Lung microvascular endothelial cell (primary cell): Measurements from ENCODE around the gene GPATCH2L. TPM values are rescaled to one million over a fixed set of nuclear protein-coding genes. Genes with fewer than 3 reads are reported as not detected.
A peak's percentile ranks its signal among the peaks of the same experiment; 100 is the strongest.

ENCODE experiments used
- DNase-seq, 2 donors: peaks; one replicate each; pipeline versions ENCODE4 v3.0.0 to v3.0.0-alpha.2; 2010; ENCODE audit warnings: low read depth in 2 of 2
- total RNA-seq: library from RNA; depleted of rRNA; stranded (reverse); fragments of >200 nt; gene quantifications from 2 replicates; pipeline ENCODE4 v1.2.1, GENCODE V29; 2014

GPATCH2L gene
- total RNA-seq, 1 donor from 2014 or later = 32.3 TPM

GRCh38 chr14:76136476-76137110, 15.1 kb upstream of the GPATCH2L start:
- DNase-seq = no peak

GRCh38 chr14:76138119-76138757, 13.5 kb upstream of the GPATCH2L start:
- DNase-seq = no peak

GRCh38 chr14:76138758-76139723, 12.7 kb upstream of the GPATCH2L start:
- no peak for DNase-seq

- DNase-seq = no peak
These were observed 8.1 kb upstream of the GPATCH2L start for GRCh38 chr14:76143642-76144041.

- no peak for DNase-seq
These were observed 4.7 kb upstream of the GPATCH2L start for GRCh38 chr14:76146976-76147375.

GRCh38 chr14:76149196-76149595, 2.5 kb upstream of the GPATCH2L start:
- DNase-seq = no peak

GRCh38 chr14:76152333-76152681, 585 bp downstream of the GPATCH2L start:
- DNase-seq = peak; percentile 87 to 94

- no peak for DNase-seq
These were observed 2.2 kb downstream of the GPATCH2L start for GRCh38 chr14:76153919-76154318.

- DNase-seq = peak in 1 of 2 donors; percentile 7
These were observed 2.9 kb downstream of the GPATCH2L start for GRCh38 chr14:76154539-76155126.

- DNase-seq = peak in 1 of 2 donors; percentile 33
These were observed 12.1 kb downstream of the GPATCH2L start for GRCh38 chr14:76163668-76164363.

GRCh38 chr14:76168531-76168930, 16.8 kb downstream of the GPATCH2L start:
- no peak for DNase-seq

- no peak for DNase-seq
These were observed 18.1 kb downstream of the GPATCH2L start for GRCh38 chr14:76169776-76170175.

- DNase-seq = no peak
These were observed 23.3 kb downstream of the GPATCH2L start for GRCh38 chr14:76174982-76175381.

- DNase-seq = no peak
These were observed 24.2 kb downstream of the GPATCH2L start for GRCh38 chr14:76175942-76176341.

- DNase-seq = peak; percentile 28 to 38
These were observed 29.8 kb downstream of the GPATCH2L start for GRCh38 chr14:76181546-76181945.

- DNase-seq = no peak
These were observed 34.7 kb downstream of the GPATCH2L start for GRCh38 chr14:76186308-76187027.

GRCh38 chr14:76191297-76191696, 39.6 kb downstream of the GPATCH2L start:
- DNase-seq = no peak

- DNase-seq = no peak
These were observed 42.0 kb downstream of the GPATCH2L start for GRCh38 chr14:76193696-76194095.

GRCh38 chr14:76194327-76194726, 42.6 kb downstream of the GPATCH2L start:
- no peak for DNase-seq

- no peak for DNase-seq
These were observed 43.3 kb downstream of the GPATCH2L start for GRCh38 chr14:76195003-76195402.
